PC-3 (cell line): ENCODE data around the gene SLC13A2. TPM values are rescaled to one million over a fixed set of nuclear protein-coding genes. Genes with fewer than 3 reads are reported as not detected.
"Not testable (repeated sequence)": the region's sequence is repeated elsewhere in the genome, so short reads cannot be mapped to it uniquely, and the experiment has no call there.

Experiments
- ATAC-seq: fragments of 200-7000 bp; cut with Tn5 transposase; 2 replicates; pipeline ENCODE4 v1.9.1; 2020; ENCODE audit warnings: mild to moderate bottlenecking, moderate library complexity
- BruUV-seq: library from RNA; stranded (reverse); fragments of 400-500 nt; replicated peaks from 2 replicates; lab custom pipeline; 2021; lab: Mats Ljungman, UMichigan
- CTCF ChIA-PET: fragments of 300-600 bp; sonication (Branson Sonifier 250); formaldehyde crosslinking; loops from one replicate; lab custom pipeline; 2022; ENCODE audit warnings: antibody characterized with exemption; lab: Charles Lee
- POLR2A ChIA-PET: fragments of 300-600 bp; sonication (Branson Sonifier 250); formaldehyde crosslinking; loops from one replicate; lab custom pipeline; 2022; ENCODE audit warnings: antibody characterized with exemption; ENCODE audit not compliant: unreplicated experiment; lab: Charles Lee
- DNase-seq: peaks from one replicate; pipeline ENCODE4 v3.0.0-alpha.2; 2015
- H2AFZ ChIP-seq: fragments of 300-600 bp; sonication (generic); 2 replicates; pipeline ENCODE4 v1.6.0; 2016; ENCODE audit warnings: antibody characterized with exemption, low read length
- H3F3A ChIP-seq: fragments of 300-600 bp; sonication (generic); one replicate; pipeline ENCODE4 v1.6.0; 2017; ENCODE audit warnings: antibody characterized with exemption, low read length, control low read depth, mild to moderate bottlenecking; ENCODE audit not compliant: unreplicated experiment
- H3K27ac ChIP-seq: fragments of 300-600 bp; sonication (generic); 2 replicates; pipeline ENCODE4 v1.5.1; 2016; ENCODE audit warnings: mild to moderate bottlenecking, low read length
- H3K27me3 ChIP-seq: fragments of 300-600 bp; sonication (generic); 2 replicates; pipeline ENCODE4 v1.6.1; 2016; ENCODE audit warnings: low read length, mixed read lengths
- H3K36me3 ChIP-seq: fragments of 300-600 bp; sonication (generic); 2 replicates; pipeline ENCODE4 v1.6.1; 2016; ENCODE audit warnings: low read depth, mixed run types, low read length, mixed read lengths
- H3K4me1 ChIP-seq: fragments of 300-600 bp; sonication (generic); 2 replicates; pipeline ENCODE4 v1.5.1; 2016; ENCODE audit warnings: low read length; ENCODE audit not compliant: insufficient read depth
- H3K4me2 ChIP-seq: fragments of 300-600 bp; sonication (generic); 2 replicates; pipeline ENCODE4 v1.6.0; 2016; ENCODE audit warnings: low read length
- H3K4me3 ChIP-seq: fragments of 300-600 bp; sonication (generic); 2 replicates; pipeline ENCODE4 v1.5.1; 2016; ENCODE audit warnings: mild to moderate bottlenecking, low read length, mixed read lengths
- H3K79me2 ChIP-seq: fragments of 300-600 bp; sonication (generic); 2 replicates; pipeline ENCODE4 v1.6.1; 2017; ENCODE audit warnings: low read length, mixed read lengths
- H3K9ac ChIP-seq: fragments of 300-600 bp; sonication (generic); 2 replicates; pipeline ENCODE4 v1.6.0; 2016; ENCODE audit warnings: mild to moderate bottlenecking, low read length
- H3K9me2 ChIP-seq: fragments of 300-600 bp; sonication (generic); replicated peaks from 2 replicates; pipeline ENCODE4 v1.6.1; 2016; ENCODE audit warnings: mixed run types, low read length, mixed read lengths
- H3K9me3 ChIP-seq: fragments of 300-600 bp; sonication (generic); 2 replicates; pipeline ENCODE4 v1.6.1; 2016; ENCODE audit warnings: low read length, mixed read lengths
- H4K20me1 ChIP-seq: fragments of 300-600 bp; sonication (generic); 2 replicates; pipeline ENCODE4 v1.6.1; 2016; ENCODE audit warnings: low read length, mixed read lengths
- CTCF ChIP-seq: fragments of 300-600 bp; sonication (generic); conservative IDR thresholded peaks from 2 replicates; pipeline ENCODE4 v1.5.1; 2017; ENCODE audit warnings: antibody characterized with exemption, low read depth, mild to moderate bottlenecking, low read length
- EZH2 ChIP-seq: fragments of 300-600 bp; sonication (generic); IDR thresholded peaks from one replicate; pipeline ENCODE4 v1.6.1; 2017; ENCODE audit warnings: antibody characterized with exemption, mild to moderate bottlenecking, low read length; ENCODE audit not compliant: unreplicated experiment
- EZH2phosphoT487 ChIP-seq: fragments of 300-600 bp; sonication (generic); IDR thresholded peaks from 2 replicates; pipeline ENCODE4 v1.6.1; 2018; ENCODE audit warnings: mild to moderate bottlenecking, antibody characterized with exemption, low read length, borderline replicate concordance
- intact Hi-C: fragments of 100-400 bp; cut with micrococcal nuclease; formaldehyde crosslinking; loops from 2 replicates; pipeline ENCODE4 v1.9.0; 2023
- total RNA-seq: library from RNA; depleted of rRNA; stranded (reverse); fragments of >200 nt; gene quantifications from 2 replicates; pipeline ENCODE4 v1.2.3, GENCODE V29; 2014

SLC13A2 gene
- total RNA-seq, 1 experiment from 2014 or later, result not detected

- Histone ChIP-seq H3K9me3 (no peaks in the 10 kb centered on the region), H3K9me2 (no peaks in the 10 kb centered on the region), H3K4me2 (no peak overlapping the region), H3K4me1 (no peaks in the 10 kb centered on the region), H3K4me3 (no peak overlapping the region), H3F3A (no peaks in the 10 kb centered on the region), H2AFZ (no peak overlapping the region), H4K20me1 (no peaks in the 10 kb centered on the region), H3K27ac (no peak overlapping the region), H3K36me3 (no peaks in the 10 kb centered on the region), H3K27me3 (peaks cover 16% of the 10 kb centered on the region; the same call in 1 of the 2 replicates), H3K9ac (no peak overlapping the region), H3K79me2 (no peaks in the 10 kb centered on the region)
- no TSS peak for BruUV-seq
- intact Hi-C loops, result no loop called here
- TF ChIP-seq EZH2phosphoT487 (no peak), CTCF (no peak), EZH2 (no peak)
- ChIA-PET CTCF (no interaction called here), POLR2A (no interaction called here)
- no peak for ATAC-seq
- no peak for DNase-seq
Measured at GRCh38 chr17:28433721-28434120, 39.7 kb upstream of the SLC13A2 start.

GRCh38 chr17:28434326-28434725 lies 39.1 kb upstream of the SLC13A2 start:
- H3K27me3 ChIP-seq, result peaks cover 16% of the 10 kb centered on the region; the same call in 1 of the 2 replicates
- CTCF ChIA-PET, H3K9me3 ChIP-seq, DNase-seq, H3K9ac ChIP-seq, intact Hi-C loops, BruUV-seq, H3K79me2 ChIP-seq, POLR2A ChIA-PET, H3K4me2 ChIP-seq, H3F3A ChIP-seq, H4K20me1 ChIP-seq, H3K27ac ChIP-seq, ATAC-seq, H3K9me2 ChIP-seq, H3K4me3 ChIP-seq, H2AFZ ChIP-seq, H3K4me1 ChIP-seq, H3K36me3 ChIP-seq: not testable (repeated sequence)

- H3K4me1 ChIP-seq, result no peaks in the 10 kb centered on the region
- H3K79me2 ChIP-seq, result no peaks in the 10 kb centered on the region
- H3K27me3 ChIP-seq, result peaks cover 7% of the 10 kb centered on the region; the same call in 1 of the 2 replicates
- no peak overlapping the region for H3K27ac ChIP-seq
- no peak for DNase-seq
- CTCF ChIA-PET, result no interaction called here
- no TSS peak for BruUV-seq
- H4K20me1 ChIP-seq, result no peaks in the 10 kb centered on the region
- POLR2A ChIA-PET, result interaction anchor here (0.6 kb wide), 1 partner anchor 108 kb away, joined by 3 read pairs; the partner anchor contains the start of gene TNFAIP1
- H3K4me3 ChIP-seq, result no peak overlapping the region
- H3K9me3 ChIP-seq, result no peaks in the 10 kb centered on the region
- H3K9ac ChIP-seq, result no peak overlapping the region
- no peaks in the 10 kb centered on the region for H3F3A ChIP-seq
- H3K36me3 ChIP-seq, result no peaks in the 10 kb centered on the region
- no peak for ATAC-seq
- TF ChIP-seq CTCF (no peak), EZH2phosphoT487 (no peak), EZH2 (no peak)
- H3K4me2 ChIP-seq, result no peak overlapping the region
- H2AFZ ChIP-seq, result no peak overlapping the region
- H3K9me2 ChIP-seq, result no peaks in the 10 kb centered on the region
- intact Hi-C loops, result no loop called here
Measured at GRCh38 chr17:28443901-28444638, 29.4 kb upstream of the SLC13A2 start.
